PFSK-1 (cell line): ENCODE measurements around the gene GRB2.

ENCODE experiments used
- FOXP2 ChIP-seq: optimal IDR thresholded peaks from 2 replicates; pipeline ENCODE3; 2011; ENCODE audit warnings: borderline replicate concordance, control low read depth, inconsistent platforms; ENCODE audit not compliant: insufficient read depth; ENCODE audit errors: extremely low read length, extremely low read depth
- POLR2AphosphoS5 ChIP-seq: IDR thresholded peaks from 2 replicates; pipeline ENCODE4 v1.6.1; 2012; ENCODE audit warnings: low read depth, mild to moderate bottlenecking, control low read depth, low read length, moderate library complexity
- SIN3A ChIP-seq: IDR thresholded peaks from 2 replicates; pipeline ENCODE4 v1.6.1; 2012; ENCODE audit warnings: mild to moderate bottlenecking, low read length, moderate library complexity, borderline replicate concordance; ENCODE audit not compliant: insufficient read depth
- TAF1 ChIP-seq: IDR thresholded peaks from 2 replicates; pipeline ENCODE4 v1.6.1; 2012; ENCODE audit warnings: low read length, control low read depth, borderline replicate concordance; ENCODE audit not compliant: insufficient read depth
- TF ChIP-seq, protein P1 (sequence below), 2 experiments: IDR thresholded peaks; 2 replicates each; pipeline versions ENCODE4 v1.6.1 to v1.8.0; 2011 to 2012; ENCODE audit warnings: low read depth in 2 of 2, low read length in 2 of 2, control low read depth in 1 of 2, inconsistent platforms in 1 of 2, mild to moderate bottlenecking in 1 of 2, moderate library complexity in 1 of 2; ENCODE audit not compliant: insufficient read depth in 1 of 2

GRB2 gene

GRCh38 chr17:75270966-75271232 is 134.6 kb downstream of the GRB2 start, which contains the start of gene MIF4GD:
Gene MIF4GD (minus strand): TSS chr17:75271231. CDS start chr17:75270195, 1,036 bp downstream.
- TF ChIP-seq TAF1 = peak; percentile 40; the same call in 1 of the 2 replicates
- TF ChIP-seq FOXP2 = no peak
- no peak for TF ChIP-seq POLR2AphosphoS5
- TF ChIP-seq, protein P1, sequence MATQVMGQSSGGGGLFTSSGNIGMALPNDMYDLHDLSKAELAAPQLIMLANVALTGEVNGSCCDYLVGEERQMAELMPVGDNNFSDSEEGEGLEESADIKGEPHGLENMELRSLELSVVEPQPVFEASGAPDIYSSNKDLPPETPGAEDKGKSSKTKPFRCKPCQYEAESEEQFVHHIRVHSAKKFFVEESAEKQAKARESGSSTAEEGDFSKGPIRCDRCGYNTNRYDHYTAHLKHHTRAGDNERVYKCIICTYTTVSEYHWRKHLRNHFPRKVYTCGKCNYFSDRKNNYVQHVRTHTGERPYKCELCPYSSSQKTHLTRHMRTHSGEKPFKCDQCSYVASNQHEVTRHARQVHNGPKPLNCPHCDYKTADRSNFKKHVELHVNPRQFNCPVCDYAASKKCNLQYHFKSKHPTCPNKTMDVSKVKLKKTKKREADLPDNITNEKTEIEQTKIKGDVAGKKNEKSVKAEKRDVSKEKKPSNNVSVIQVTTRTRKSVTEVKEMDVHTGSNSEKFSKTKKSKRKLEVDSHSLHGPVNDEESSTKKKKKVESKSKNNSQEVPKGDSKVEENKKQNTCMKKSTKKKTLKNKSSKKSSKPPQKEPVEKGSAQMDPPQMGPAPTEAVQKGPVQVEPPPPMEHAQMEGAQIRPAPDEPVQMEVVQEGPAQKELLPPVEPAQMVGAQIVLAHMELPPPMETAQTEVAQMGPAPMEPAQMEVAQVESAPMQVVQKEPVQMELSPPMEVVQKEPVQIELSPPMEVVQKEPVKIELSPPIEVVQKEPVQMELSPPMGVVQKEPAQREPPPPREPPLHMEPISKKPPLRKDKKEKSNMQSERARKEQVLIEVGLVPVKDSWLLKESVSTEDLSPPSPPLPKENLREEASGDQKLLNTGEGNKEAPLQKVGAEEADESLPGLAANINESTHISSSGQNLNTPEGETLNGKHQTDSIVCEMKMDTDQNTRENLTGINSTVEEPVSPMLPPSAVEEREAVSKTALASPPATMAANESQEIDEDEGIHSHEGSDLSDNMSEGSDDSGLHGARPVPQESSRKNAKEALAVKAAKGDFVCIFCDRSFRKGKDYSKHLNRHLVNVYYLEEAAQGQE (IDR thresholded peaks at IDR 0.05; ENCODE audit: insufficient read depth in 1 of 2, low read depth in 2 of 2, low read length in 2 of 2) = no peak
- no peak for TF ChIP-seq SIN3A

DNA sequence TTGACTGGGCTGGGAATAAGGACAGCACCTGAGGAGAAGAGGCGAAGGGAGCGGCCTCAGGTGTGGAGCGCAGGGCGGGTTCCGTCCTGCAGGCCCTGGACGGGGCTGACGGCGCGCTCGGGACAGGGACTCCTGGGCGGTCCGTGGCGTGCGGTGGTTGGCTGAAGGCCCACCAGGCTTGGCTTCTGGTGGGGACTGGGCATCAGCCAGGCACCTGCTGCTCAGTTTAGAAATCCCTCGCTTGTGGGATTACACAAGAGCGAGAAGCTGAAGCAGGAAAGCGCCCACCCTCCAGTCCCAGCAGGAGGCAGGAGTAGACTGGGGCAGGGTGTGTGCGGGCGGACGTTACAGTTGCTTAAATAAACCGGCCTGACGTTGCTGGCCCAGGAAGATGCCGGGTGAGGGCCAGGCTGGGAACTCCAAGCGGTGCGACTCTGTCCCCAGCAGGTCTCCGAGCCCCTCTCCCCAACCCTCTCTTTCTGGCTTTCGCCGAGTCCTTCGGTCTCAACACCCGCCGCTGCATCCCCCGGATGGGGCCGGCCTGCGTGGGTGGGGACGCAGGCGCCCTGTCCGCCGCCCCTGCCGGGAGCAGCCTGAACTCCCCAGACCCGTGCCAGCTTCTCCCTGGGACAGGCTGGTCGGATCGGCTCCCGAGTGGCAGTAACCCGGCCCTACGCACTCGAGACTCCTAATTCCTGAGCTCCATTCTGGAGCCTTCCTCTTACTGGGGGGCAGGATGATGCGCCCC is 135.1 kb downstream of the GRB2 start:
- TF ChIP-seq TAF1 (0 out of 2 replicates have a peak, but pooled peaks have one; percentile 10), FOXP2 (no peak), POLR2AphosphoS5 (peak; percentile 52)
- TF ChIP-seq, protein P1 (IDR thresholded peaks at IDR 0.05; ENCODE audit: insufficient read depth in 1 of 2, low read depth in 2 of 2, low read length in 2 of 2) = 0 out of 4 replicates have a peak, but pooled peaks of 1 of the 2 experiments have one; percentile 18

DNA sequence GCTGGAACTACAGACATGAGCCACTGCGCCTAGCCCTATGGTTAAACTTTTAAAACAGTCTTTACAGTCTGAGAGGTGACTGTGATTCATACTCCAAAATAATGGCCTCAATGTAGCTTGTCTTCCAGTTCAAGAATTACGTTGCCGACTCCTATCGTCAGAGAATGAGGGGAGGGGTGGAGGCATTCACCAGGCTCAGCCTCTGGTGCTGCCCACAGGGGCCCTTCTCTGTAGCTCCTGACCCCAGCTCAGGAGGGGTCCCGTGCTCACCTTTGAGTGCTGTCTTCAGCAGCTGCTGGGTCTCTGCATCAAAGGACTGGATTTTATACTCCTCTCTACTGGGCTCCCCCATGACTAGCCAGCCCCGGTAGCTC is 135.6 kb downstream of the GRB2 start:
- TF ChIP-seq POLR2AphosphoS5 (no peak), SIN3A (no peak), TAF1 (no peak), FOXP2 (no peak)
- TF ChIP-seq, protein P1 (IDR thresholded peaks at IDR 0.05; ENCODE audit: insufficient read depth in 1 of 2, low read depth in 2 of 2, low read length in 2 of 2) = no peak
